RKO (cell line): ENCODE results near the gene BMPR2.
"Not testable (repeated sequence)": the region's sequence is repeated elsewhere in the genome, so short reads cannot be mapped to it uniquely, and the experiment has no call there.

Experiments
- DNase-seq: peaks from one replicate; pipeline ENCODE4 v3.0.0-alpha.2; 2016; ENCODE audit warnings: low spot score

BMPR2 gene

DNA sequence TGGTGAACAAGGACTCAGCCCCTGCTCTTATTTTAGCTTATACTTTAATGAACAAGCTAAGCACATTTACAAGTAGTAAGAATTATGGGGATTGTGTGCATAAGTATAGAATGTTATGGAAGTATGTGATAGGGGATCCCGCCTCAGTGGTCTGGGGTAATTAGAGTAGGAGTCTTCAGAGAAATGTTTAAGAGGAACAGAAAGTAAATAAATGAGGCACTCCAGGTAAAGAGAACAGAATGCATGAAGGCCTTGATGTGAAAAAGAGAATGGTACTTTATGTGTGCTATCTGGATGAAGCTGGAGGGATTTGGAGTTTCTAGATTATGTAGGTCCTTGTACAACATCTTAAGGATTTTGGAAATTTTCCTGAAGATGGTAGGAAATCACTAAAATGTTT, 76.6 kb downstream of the BMPR2 start:
- DNase-seq, result no peak

DNA sequence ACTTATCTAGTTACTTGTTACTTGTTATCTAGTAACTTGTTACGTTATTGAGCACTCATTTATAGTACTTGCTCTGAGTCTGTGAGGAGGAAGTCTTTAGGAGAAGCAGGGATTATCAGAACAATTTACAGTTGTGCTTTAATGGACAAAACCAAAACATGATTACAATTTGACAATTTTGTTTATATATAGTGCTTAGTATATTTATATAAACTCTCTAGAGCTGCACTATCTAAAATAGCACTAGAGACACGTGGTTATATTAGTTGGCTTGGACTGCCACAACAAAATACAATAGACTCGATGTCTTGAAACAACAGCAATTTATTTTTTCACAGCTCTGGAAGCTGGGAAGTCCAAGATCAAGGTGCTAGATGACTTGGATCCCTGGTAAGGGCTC, 78.4 kb downstream of the BMPR2 start:
- DNase-seq, result no peak

DNA sequence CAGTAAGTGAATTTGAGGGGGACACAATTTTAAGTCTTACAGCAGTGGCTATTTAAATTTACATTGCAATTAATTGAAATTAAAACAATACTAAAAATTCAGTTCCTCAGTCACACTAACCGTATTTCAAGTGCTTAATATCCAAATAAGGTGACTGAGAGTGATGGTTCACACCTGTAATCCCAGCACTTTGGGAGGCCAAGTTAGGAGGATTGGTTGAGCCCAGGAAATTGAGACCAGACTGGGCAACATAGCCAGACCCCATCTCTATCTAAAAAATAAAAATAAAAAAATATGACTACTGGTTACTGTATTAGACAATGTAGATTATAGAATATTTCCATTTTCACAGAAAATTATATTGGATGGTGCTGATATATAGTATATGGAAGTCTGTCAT, 79.0 kb downstream of the BMPR2 start:
- DNase-seq, result no peak

DNA sequence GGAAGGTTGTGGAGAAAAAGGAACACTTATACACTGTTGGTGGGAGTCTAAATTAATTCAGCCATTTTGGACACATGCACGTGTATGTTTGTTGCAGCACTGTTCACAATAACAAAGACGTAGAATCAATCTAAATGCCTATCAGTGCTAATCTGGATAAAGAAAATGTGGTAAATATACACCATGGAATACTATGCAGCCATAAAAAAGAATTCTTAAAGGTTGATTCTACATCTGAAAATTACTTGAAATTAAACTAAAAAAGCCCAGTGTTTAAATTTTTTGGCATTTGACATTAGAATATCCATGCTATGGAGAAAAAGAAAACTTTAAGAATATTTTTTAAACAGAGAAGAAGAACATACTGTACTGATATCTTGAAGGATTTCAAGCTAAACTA, 84.0 kb downstream of the BMPR2 start:
- no peak for DNase-seq

DNA sequence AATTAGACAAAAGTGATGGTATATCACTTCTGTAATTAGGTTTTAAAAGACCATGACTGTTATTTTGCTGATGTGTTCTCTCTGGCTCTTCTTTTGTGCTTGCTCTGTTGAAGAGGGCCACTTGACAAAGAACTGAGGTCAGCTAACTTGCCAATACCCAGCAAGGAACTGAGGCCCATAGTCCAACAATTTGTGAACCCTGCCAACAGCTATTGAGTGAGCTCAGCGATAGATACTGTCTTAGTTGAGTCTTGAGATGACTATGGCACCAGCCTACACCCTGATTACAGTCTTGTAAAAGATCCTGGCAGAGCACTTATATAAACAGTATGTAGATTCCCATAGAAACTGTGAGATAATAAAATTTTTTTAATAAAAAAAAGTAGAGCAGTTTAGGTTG, 103.0 kb downstream of the BMPR2 start:
- DNase-seq, result no peak

DNA sequence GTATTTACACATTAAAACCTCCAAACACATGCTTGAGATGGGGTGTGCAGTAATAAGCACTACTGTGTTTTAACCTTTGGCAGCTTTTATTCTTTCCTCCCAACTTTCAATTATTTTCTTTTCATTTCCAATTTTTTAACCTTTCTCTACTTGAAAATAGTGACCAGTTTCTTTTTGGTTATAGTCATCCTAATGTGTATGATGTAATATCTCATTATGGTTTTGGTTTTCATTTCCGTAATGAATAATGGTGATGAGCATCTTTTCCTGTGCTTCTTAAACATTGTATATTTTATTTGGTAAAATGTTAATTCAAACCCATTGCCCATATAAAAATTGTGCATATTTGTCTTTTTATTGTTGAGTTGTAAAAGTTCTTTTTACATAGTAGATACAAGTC, 103.5 kb downstream of the BMPR2 start:
- DNase-seq, result no peak

DNA sequence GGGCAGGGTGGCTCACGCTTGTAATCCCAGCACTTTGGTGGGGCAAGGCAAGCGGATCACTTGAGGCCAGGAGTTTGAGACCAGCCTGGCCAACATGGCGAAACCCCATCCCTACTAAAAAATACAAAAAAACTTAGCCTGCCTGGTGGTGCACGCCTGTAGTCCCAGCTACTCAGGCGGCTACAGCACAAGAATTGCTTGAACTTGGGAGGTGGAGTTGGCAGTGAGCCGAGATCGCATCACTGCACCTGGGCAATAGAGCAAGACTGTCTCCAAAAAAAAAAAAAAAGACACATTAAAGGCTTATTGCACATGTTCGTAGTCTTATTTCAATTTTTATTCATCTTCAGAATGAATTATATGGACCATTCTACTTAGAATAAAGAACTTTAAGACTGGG, 110.2 kb downstream of the BMPR2 start:
- no peak for DNase-seq

DNA sequence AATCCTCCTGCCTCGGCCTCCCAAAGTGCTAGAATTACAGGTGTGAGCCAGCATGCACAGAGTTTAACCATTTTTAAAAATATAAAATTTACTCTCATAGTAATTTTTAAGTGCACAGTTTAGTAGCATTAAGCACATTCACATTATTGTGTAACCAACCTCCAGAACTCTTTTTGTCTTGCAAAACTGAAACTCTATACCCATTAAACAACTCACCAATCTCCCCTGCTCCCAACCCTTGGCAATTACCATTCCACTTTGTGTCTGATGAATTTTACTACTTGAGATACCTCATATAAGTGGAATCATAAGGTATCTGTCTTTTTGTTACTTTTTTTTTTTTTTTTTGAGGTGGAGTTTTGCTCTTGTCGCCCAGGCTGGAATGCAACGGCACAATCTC, 112.5 kb downstream of the BMPR2 start:
- no peak for DNase-seq

DNA sequence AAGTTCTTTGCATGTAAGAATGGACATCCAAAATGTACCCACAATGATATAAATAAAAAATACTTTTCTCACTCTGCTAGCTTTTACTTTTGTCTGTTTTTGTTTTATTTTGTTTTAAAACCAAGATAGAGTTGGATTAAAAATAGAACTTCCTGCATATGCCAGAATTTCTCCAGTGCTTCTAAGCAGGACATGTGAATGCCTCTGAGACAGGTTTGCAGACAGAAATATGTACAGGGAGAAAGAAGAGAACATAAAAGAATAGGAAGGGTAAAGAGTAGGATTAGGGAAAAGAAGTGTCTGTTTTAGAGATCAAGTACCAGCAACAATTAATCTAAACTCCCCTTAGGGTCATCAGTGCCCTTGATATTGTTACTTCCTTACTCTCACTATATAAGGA, 114.4 kb downstream of the BMPR2 start:
- no peak for DNase-seq

DNA sequence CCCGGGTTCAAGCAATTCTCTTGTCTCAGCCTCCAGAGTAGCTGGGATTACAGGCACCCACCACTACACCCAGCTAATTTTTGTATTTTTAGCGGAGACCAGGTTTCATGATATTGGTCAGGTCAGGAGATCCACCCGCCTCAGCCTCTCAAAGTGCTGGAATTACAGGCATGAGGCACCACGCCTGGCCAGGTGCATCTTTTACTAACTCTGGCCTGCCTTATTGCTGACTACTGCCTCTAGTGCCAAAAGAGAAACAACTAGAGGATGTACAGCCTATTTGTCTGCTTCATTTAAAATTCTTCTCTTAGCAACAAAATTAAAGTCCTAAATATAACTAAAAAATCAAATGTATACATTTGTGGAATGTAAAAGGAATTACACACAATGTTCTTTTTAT, 115.4 kb downstream of the BMPR2 start:
- DNase-seq, result no peak

DNA sequence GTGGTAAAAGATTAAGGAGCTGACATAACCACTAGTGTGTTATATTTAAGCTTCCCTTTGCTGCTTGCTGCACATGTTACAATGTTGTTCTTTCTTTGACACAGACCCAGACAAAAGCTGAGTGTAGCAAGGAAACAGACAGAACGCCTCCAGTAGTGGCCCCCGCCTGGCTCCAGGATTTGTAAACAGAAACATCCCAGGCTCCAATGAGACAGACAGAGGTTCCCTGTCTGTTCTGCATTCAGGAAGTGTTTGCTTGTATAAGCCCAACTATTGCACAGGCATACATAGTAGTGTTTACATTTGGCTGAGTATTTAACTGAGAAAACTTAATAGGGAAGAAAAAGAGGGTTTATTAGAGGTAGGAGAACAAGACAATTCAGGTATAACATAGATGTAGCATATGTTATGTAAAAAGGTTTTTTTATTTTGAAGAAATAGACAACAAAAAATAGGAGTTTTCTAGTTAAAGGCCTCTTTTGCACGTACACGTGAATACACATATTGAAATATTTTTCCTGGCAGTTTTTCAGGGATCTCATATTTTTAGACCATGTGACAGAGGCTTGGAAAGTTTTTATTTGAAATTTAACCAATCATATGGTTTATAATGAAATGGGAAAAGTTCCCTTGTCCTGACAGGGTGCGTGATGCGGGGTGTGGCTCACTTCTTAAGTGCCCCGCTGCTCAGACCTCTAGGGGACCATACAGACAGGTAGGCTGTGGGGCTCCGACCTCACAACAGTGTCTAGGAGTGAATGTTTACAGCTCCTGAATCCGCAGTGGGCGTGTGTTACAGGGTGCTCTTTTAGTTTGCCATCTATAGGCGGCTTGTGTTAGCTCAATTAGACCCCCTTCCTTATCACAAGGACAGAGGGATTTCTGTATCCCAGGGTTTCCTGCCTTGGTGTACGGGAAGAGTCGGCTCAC, 118.4 kb downstream of the BMPR2 start:
- no peak for DNase-seq

DNA sequence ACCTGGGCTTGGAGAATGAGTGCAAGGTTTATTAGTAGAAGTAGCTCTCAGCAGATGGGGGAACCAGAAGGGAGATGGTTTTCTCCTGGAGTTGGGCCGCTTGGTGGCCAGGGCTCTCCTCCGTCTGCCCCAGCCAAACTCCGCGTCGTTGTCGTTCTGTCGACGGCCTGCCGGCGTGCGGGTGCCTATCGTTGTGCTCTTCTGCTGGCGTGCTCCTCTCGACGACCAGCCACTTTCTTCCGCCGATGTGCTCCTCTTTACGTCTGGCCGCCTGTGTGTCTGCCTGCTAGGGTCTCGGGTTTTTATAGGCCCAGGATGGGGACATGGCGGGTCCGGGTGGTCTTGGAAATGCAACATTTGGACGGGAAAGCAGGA, 119.1 kb downstream of the BMPR2 start:
- DNase-seq, result no peak

DNA sequence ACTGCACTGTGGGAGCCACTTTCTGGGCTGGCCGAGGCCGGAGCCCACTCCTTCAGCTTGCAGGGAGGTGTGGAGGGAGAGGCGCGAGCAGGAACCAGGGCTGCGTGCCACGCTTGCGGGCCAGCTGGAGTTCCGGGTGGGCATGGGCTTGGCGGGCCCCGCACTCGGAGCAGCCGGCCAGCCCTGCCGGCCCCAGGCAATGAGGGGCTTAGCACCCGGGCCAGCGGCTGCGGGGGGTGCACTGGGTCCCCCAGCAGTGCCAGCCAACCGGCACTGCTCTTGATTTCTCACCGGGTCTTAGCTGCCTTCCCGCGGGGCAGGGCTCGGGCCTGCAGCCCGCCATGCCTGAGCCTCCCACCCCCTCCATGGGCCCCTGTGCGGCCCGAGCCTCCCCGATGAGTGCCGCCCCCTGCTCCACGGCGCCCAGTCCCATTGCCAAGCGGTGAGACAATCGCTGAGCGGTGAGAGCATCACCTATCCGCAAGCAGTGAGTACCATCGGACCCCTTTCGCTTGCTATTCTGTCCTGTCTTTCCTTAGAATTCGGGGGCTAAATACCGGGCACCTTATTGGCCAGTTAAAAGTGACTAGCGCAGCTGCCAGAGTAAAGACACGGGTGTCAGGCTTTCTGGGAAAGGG, 120.8 kb downstream of the BMPR2 start:
- not testable (repeated sequence) for DNase-seq

DNA sequence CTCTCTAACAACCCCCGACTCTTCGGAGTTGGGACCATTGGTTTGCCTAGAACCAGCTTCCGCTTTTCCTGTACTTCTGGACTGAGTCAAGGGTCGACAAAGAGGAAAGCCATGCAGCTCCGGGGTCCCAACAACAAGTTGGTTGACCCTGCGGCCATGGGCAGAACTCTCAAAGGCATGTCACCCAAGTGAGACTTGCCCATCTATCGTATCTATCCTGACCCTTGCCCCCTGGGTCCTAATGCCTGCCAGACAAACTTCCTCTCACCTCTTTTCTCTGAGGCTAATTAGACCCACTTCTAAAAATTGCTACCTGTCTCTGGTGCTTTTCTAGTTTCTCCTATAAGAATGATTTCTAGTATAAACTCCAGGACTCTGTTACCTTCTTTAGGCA, 121.3 kb downstream of the BMPR2 start:
- not testable (repeated sequence) for DNase-seq

DNA sequence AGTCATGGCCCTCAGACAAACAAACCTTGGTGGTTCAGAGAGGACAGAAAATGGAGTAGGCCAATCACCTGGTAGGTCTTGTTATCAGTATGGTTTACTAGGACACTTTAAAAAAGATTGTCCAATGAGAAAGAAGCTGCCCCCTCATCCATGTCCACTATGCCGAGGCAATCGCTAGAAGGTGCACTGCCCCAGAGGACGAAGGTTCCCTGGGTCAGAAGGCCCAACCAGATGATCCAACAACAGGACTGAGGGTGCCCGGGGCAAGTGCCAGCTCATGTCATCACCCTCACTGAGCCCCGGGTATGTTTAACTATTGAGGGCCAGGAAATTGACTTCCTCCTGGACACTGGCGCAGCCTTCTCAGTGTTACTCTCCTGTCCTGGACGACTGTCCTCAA, 123.7 kb downstream of the BMPR2 start:
- not testable (repeated sequence) for DNase-seq

DNA sequence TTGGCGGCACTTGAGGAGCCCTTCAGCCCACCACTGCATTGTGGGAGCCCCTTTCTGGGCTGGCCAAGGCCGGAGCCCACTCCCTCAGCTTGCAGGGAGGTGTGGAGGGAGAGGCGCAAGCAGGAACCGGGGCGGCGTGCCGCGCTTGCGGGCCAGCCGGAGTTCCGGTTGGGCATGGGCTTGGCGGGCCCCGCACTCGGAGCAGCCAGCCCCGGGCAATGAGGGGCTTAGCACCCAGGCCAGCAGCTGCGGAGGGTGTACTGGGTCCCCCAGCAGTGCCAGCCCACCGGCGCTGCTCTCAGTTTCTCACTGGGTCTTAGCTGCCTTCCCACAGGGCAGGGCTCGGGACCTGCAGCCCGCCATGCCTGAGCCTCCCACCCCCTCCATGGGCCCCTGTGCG, 127.1 kb downstream of the BMPR2 start:
- DNase-seq, result not testable (repeated sequence)

DNA sequence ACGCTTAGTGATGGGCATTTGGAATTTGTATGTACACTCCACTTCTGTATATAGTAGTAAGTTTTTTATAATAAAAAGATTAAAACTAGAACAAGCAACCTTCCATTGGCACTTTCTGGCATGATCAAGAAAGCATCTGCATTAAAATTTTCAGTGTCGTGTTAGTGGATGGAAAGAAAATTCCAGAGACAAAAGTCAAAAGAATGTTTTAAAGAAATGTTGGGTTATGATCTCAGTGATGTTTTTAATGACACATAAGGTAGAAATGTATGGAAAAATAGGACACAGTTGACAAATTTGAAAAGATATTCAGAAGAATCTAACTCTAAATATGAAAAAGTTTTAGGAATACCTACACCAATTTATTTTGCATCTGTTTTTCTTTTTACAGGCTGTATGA, 132.6 kb downstream of the BMPR2 start:
- DNase-seq, result no peak

DNA sequence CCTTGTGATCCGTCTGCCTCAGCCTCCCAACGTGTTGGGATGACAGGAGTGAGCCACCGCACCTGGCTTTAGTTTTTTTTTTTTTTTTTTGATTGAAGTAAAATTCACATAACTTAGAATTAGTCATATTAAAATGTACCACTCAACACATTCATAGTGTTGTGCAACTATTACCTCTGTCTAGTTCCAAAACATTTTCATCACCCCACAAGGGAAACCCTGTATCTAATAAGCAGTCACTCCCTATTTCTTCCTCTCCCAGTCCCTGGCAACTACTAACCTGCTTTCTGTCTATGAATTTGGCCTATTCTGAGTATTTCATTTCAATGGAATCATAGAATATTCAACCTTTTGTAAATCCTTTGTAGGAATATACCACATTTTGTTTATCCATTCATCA, 134.8 kb downstream of the BMPR2 start:
- no peak for DNase-seq

DNA sequence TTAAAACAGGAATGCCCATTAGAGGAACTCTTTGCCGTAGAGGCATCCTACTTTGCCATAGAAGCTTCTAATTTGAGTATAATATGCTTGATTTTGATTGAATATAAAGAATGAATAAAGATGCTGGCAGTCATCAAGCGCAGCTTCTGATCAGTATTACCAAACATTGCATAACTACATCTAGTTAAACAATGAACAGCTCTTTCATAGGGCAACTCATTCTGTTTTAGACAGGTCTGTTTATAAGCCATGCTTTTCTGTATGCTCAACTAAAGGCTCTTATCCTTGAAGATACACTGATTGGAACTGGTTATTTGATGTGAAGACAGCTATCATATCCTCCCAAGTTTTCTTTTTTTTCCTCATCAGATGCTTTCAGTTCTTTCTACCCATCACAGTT, 136.0 kb downstream of the BMPR2 start:
- DNase-seq, result no peak

DNA sequence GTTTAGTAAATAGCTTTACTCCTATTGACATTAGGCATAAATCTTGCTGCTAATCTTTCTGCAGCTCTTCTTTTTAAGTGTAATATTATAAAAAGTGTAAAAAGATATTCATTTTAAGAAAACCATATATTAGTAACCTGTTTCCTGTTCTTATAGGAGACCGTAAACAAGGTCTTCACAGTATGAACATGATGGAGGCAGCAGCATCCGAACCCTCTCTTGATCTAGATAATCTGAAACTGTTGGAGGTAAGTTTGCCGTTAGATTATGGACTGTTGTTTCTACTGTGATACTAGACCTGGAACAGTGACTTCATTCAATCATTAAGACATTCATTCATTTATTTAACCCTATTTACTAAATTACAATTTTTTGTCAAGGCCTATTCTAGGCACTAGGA, 138.6 kb downstream of the BMPR2 start:
- DNase-seq, result no peak

DNA sequence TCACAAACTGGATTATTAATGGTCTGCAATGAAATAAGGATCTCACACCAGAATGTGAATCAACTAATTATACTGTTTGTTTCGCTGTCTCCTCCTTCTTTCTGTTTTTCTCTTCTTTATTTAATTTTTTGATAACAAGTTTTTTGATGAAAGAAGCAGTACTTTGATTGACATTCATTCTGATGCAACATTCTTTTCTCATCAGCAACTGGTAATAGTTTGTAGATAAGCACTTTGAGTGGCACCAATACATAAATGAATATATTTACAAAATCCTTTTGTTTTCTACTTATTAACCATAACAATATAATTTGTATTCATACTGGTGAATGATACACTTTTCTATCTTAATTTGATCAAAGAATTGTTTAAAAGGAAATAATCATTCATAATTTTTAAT, 143.3 kb downstream of the BMPR2 start:
- DNase-seq, result no peak

DNA sequence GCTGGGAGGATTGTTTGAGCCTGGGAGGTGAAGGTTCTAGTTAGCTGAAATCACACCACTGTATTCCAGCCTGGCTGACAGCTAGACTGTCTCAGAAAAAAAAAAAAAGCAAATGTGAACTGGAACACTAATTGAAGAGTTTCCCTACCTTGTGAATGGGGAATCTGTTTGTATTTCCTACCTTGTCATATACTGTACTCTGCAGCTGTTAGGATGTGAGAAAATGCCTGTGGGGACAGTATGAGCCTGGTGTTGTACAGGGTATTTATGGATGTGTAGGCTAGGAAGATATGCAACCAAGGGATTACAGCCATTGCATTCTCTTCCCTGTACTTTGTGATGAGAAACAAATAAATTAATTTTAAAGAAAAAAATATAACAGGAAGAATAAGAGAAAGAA, 145.3 kb downstream of the BMPR2 start:
- no peak for DNase-seq

DNA sequence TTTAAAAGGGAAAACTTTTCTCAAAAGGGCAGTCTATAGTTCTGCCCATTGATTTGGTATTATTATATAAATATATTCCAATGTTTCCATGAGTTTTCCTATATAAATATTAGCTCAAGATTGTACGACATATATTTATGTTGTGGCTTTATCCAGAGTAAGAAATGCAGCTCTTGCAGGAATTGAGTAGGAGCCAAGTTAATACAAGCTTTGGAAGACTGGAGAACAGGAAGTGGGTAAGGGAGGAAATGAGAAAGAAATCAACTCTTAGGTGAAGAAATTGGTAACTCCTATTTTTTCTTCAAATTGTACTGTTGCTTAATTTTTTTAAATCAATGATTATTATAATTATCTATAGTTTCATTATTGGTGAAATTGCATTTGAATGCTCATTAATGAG, 153.3 kb downstream of the BMPR2 start:
- DNase-seq, result no peak

DNA sequence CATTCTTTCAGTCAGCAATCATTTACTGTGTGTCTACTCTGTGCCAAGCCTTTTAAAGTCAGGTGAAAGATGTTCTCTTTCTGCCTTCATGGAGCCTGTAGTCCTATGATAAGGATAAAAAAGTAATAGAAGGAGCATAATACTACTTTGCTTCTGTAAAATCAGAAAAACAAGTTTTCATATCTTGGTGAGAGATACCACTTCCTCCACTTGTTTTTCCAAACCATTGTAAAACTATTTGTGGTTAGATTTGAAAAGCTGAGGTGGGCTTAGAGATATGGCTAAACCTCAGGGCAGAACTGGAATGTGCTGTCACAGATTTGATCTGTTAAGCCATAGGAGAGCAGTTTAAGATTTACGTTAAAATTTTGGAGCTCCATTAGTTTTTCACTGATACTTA, 153.9 kb downstream of the BMPR2 start:
- DNase-seq, result no peak
